ENCODE measurements around the gene RTKN2.

RTKN2 gene

DNA sequence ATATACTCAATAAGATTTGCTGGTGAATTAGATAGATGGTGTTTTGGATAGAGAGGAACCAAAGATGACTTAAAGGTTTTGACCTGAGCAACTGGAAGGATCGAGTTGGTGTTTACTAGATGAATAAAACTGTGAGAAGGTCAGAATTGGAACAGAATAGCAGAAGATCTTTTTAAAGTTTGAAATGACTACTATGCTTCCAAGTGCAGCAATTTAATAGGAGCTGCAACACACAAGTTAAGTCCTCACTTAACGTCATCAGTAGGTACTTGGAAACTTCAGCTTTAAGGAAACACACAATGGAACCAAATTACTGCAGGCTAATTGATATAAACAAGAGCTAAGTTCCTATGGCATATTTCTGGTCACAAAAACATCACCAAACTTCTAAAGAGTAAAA lies 86.5 kb downstream of the RTKN2 start:
- no peak for DNase-seq (ENCODE audit: extremely low read depth in 1 of 2, low read depth in 1 of 2)

- DNase-seq (ENCODE audit: extremely low read depth in 1 of 2, low read depth in 1 of 2): no peak
Observed at GRCh38 chr10:62180677-62181076, 88.0 kb downstream of the RTKN2 start.

DNA sequence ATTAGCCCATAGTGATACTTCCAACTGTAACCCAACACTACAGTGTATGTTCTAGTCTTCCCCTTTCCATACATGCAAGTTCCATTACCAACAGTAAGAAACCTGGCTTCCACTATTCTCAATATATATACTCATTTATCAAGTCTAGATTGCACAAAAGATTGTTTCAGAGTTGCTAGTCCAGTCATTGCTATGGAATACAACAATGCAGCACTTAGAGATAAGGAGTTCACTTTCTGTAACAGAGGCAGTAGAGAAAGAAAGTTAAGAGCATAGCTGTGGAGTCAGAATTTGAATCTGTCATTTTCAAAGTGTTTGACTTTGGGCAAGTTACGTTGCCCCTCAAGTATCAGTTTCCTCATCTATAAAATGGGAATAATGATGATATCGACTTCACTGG lies 90.1 kb downstream of the RTKN2 start:
- DNase-seq (ENCODE audit: extremely low read depth in 1 of 2, low read depth in 1 of 2): no peak

GRCh38 chr10:62177111-62177510 lies 91.5 kb downstream of the RTKN2 start:
- DNase-seq (ENCODE audit: extremely low read depth in 1 of 2, low read depth in 1 of 2): no peak

DNA sequence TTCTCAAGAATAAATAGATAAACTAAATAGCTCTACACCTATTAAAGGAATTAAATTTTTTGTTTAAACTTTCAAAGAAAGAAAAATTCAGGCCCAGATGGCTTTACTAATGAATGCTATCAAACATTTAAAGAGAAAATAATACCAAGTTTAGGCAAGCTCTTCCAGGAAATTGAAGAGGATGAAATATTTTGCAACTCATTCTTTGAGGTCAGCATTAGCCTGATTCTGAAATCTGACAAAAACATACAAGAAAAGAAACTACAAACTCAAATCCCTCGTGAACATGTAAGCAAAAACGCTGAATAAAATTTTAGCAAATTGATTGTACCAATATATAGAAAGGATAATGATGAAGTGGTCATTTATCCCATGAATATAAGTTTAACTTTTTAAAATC lies 93.4 kb downstream of the RTKN2 start:
- no peak for DNase-seq (ENCODE audit: extremely low read depth in 1 of 2, low read depth in 1 of 2)

DNA sequence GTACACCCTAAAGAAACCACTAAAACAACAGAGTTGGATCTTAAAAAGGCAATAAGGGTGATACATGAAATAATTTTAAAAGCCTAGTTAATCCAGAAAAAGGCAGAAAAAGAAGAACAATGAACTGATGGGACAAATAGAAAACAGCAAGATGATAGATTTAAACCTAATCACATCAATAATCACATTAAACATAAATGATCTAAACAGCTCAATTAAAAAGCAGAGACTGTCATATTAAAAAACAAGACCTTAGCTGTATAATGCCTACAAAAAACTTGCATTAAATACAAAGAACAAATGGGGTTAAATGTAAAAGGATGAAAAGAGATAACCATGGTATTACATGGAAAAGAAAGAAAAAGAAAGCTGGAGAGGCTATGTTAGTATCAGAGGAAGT lies 96.2 kb downstream of the RTKN2 start:
- DNase-seq (ENCODE audit: extremely low read depth in 1 of 2, low read depth in 1 of 2): no peak

GRCh38 chr10:62171791-62172190 lies 96.9 kb downstream of the RTKN2 start:
- DNase-seq (ENCODE audit: extremely low read depth in 1 of 2, low read depth in 1 of 2): no peak

- no peak for DNase-seq (ENCODE audit: extremely low read depth in 1 of 2, low read depth in 1 of 2)
Observed at GRCh38 chr10:62170732-62171131, 97.9 kb downstream of the RTKN2 start.

DNA sequence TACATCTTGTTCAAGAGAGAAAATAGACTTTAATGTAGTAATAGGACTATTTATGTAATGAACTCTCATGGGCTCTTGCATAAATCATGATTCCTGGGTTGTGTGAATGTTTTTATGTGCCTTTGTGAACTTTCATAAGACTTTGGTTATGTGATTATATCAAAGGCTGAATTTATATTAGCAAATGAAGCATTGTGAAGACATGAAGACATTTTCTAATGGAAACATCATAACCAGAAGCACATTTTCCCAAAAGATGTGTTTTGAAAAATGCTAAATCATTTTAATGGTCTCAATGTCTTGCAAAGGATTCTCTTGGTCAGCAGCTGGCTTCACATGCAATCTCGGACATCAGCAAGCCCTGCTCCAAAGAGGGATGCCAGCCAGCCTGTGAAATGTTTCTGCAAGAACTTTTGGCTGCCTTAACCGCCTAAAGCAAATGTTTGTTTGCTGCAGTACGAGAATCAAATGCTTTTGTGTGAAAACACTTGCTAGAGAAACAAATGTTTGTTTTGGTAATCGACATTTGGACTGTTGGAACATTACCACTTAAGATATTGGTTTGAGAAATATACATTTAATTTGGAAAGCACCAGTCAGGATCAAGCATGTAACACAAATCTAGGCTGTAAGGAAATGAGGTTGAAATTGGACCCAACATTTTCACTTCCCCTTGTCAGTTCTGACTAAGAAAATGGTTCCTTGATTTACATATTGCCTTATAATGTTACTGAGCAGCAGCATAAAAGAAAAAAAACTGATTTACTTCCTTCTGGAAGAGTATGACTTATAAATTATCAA lies 102.1 kb downstream of the RTKN2 start:
- no peak for DNase-seq (ENCODE audit: extremely low read depth in 1 of 2, low read depth in 1 of 2)

GRCh38 chr10:62165803-62166202 lies 102.8 kb downstream of the RTKN2 start:
- DNase-seq (ENCODE audit: extremely low read depth in 1 of 2, low read depth in 1 of 2): no peak

- no peak for DNase-seq (ENCODE audit: extremely low read depth in 1 of 2, low read depth in 1 of 2)
Observed at GRCh38 chr10:62163024-62163423, 105.6 kb downstream of the RTKN2 start.

DNA sequence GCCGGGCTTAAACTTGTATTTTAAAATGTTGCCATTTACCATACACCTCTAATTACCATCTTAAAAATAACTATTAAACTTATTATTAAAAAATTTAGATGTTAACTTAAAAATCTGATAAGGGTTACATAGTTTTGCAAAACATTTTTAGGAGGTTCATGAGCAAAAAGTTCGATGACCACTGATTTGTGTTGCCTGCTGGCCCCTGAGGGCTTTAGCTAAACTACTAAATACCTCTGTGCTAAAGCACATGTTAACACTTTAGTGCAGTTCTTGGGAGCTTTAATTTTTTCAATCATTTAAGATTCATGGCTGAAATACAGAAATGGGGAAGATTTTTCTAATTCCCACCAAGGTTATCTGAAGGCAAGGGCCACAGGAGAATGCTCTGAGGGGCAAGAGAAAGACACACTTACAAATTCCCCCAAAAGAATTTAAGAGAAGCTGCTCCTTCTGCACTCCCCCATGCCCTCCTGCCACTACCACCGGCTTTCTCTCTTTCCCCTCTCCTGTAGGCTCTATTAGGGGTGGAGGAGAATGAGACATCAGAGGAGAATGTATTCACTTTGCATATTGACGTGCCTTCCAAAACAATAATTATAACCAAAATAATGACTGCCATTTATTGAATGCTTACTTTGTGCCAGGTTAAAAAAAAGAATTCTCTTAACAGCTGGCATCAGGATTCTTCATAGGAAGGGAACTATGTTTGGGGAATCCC lies 106.2 kb downstream of the RTKN2 start:
- DNase-seq (ENCODE audit: extremely low read depth in 1 of 2, low read depth in 1 of 2): no peak

DNA sequence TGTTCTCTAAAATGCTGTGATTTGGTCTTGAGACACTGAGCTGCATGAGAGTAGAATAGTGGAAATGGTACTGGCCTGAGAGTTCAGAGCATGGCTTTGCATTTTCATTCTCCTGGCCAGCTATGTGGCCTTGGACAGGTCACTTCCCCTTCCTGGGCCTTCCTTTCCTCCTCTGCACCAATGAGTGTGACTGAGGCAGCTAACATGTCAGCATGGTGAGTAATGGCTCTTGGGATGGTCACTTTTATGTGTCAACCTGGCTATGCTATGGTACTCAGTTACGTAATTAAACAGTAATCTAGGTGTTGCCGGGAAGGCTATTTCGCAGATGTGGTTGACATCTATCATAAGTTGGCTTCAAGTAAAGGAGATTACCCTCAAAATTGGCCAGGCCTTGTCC lies 109.3 kb downstream of the RTKN2 start:
- DNase-seq (ENCODE audit: extremely low read depth in 1 of 2, low read depth in 1 of 2): no peak

- no peak for DNase-seq (ENCODE audit: extremely low read depth in 1 of 2, low read depth in 1 of 2)
Observed at GRCh38 chr10:62157601-62158000, 111.0 kb downstream of the RTKN2 start.

- no peak for DNase-seq (ENCODE audit: extremely low read depth in 1 of 2, low read depth in 1 of 2)
Observed at GRCh38 chr10:62155054-62155680, 113.5 kb downstream of the RTKN2 start.

GRCh38 chr10:62154231-62154630 lies 114.4 kb downstream of the RTKN2 start:
- DNase-seq (ENCODE audit: extremely low read depth in 1 of 2, low read depth in 1 of 2): no peak

GRCh38 chr10:62153191-62153590 lies 115.5 kb downstream of the RTKN2 start:
- no peak for DNase-seq (ENCODE audit: extremely low read depth in 1 of 2, low read depth in 1 of 2)

DNA sequence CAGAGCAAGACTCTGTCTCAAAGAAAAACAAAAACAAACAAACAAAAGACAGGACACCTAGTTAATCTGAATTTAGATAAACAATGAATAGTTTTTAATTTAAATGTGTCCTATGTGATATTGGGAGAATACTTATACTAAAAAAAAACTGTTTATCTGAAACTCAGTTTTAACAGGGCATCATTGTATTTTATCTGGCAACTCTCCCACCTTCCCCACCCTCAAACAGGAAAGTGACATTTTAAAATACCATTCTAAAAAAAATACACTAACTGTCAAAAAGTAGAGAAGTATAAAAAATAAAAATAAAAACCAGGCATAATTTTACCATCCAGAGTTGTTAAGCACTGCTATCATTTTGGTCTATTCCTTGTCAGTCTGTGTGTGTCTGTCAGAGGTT lies 119.0 kb downstream of the RTKN2 start:
- no peak for DNase-seq (ENCODE audit: extremely low read depth in 1 of 2, low read depth in 1 of 2)

GRCh38 chr10:62148155-62148554 lies 120.5 kb downstream of the RTKN2 start:
- DNase-seq (ENCODE audit: extremely low read depth in 1 of 2, low read depth in 1 of 2): no peak

- DNase-seq (ENCODE audit: extremely low read depth in 1 of 2, low read depth in 1 of 2): no peak
Observed at GRCh38 chr10:62147425-62147824, 121.2 kb downstream of the RTKN2 start.

GRCh38 chr10:62136931-62137330 lies 131.7 kb downstream of the RTKN2 start:
- no peak for DNase-seq (ENCODE audit: extremely low read depth in 1 of 2, low read depth in 1 of 2)

DNA sequence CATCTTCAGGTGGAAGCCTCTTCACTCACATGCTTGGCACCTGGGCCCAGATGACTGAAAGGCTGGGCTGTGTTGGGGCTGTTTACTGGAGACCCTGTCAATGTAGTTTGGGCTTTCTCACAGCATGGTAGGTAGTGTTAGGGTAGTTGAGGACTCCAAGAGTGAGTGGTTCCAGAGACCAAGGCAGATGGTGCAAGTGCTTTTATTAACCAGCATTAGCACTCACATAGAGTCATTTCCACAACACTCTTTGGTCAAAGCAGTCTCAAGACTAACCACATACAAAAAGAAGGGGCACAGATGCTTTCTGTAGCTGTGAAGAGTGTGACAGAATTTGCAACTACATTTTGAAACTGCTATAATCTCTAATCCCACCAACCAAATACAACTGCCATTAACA lies 135.0 kb downstream of the RTKN2 start:
- DNase-seq (ENCODE audit: extremely low read depth in 1 of 2, low read depth in 1 of 2): no peak
